ENCODE measurements around the gene MTHFSD.

The MTHFSD gene

GRCh38 chr16:86490859-86491639 lies 64.0 kb downstream of the MTHFSD start:
- no peak for DNase-seq (ENCODE audit: low spot score)

- DNase-seq (ENCODE audit: low spot score): no peak
These were observed 69.3 kb downstream of the MTHFSD start for GRCh38 chr16:86485746-86486145.

GRCh38 chr16:86484240-86484639 lies 70.8 kb downstream of the MTHFSD start:
- no peak for DNase-seq (ENCODE audit: low spot score)

- no peak for DNase-seq (ENCODE audit: low spot score)
These were observed 73.4 kb downstream of the MTHFSD start for GRCh38 chr16:86481607-86482006.

- DNase-seq (ENCODE audit: low spot score): no peak
These were observed 74.6 kb downstream of the MTHFSD start for GRCh38 chr16:86480444-86480843.

Measured in hematopoietic multipotent progenitor cell treated with erythropoietin and hydrocortisone succinate and interleukin-3 and kit ligand, for 17 days (in vitro differentiated cells).